Memory B cell (primary cell): ENCODE data around the gene S100A11.
A peak's percentile ranks its signal among the peaks of the same experiment; 100 is the strongest.

Experiments
- ATAC-seq: fragments of 150-1000 bp; cut with Tn5 transposase; 2 replicates; pipeline ENCODE4 v1.10.0; 2021; ENCODE audit warnings: low read depth, mild to moderate bottlenecking, moderate library complexity
- DNase-seq, 2 donors: peaks; one replicate each; pipeline ENCODE4 v3.0.0; 2022; ENCODE audit warnings: low spot score in 2 of 2
- H3K27ac Mint-ChIP-seq: one replicate; pipeline ENCODE4 v1.8.0; 2022; ENCODE audit warnings: mild to moderate bottlenecking, moderate library complexity, mixed read lengths
- H3K27me3 Mint-ChIP-seq: one replicate; pipeline ENCODE4 v1.8.0; 2022; ENCODE audit warnings: mixed read lengths
- H3K36me3 Mint-ChIP-seq: one replicate; pipeline ENCODE4 v1.8.0; 2022; ENCODE audit warnings: mild to moderate bottlenecking, mixed read lengths
- H3K4me1 Mint-ChIP-seq: one replicate; pipeline ENCODE4 v1.8.0; 2022; ENCODE audit warnings: mixed read lengths
- H3K4me3 Mint-ChIP-seq: one replicate; pipeline ENCODE4 v1.8.0; 2022; ENCODE audit warnings: mild to moderate bottlenecking, moderate library complexity, mixed read lengths
- H3K9me3 Mint-ChIP-seq: one replicate; pipeline ENCODE4 v1.8.0; 2022; ENCODE audit warnings: mixed read lengths

The S100A11 gene

DNA sequence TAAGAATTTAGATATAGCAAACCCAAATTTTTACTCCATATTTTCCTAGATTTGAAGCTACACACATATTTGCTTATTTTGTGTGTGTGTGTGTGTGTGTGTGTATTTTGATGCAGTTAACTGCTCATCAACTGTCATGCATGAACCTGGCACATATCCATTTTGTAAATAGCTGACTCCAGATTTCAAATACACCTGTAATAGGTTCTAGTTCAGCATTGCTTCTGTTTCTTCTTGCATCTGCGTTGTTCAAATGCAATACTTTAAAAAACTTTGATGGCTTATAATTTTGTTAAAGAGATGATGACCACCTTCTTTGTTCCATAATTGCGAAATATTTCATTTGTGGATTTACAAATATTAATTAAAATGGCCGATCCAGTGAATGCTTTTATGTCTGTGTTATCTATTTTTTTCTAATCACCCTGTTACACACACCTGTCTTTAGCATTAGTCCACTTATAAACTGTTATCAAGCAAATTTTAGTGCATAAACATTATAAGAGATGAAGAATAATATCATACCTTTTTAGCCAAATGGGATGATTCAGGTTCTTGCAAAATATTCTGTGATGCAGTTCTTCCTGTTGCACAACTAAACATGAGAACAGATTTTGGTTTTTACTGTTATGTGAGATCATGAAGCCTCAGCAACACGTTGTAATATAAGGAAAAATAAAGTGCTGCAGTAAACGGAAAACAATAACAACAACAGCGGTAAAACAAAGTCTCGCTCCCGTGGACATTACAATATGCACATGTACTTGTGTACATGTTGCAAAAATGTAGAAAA lies 12.7 kb upstream of the S100A11 start:
- no peak for ATAC-seq
- Mint-ChIP-seq H3K27me3 (peaks cover 6% of the 10 kb centered on the region), H3K9me3 (no peaks in the 10 kb centered on the region), H3K4me1 (peaks cover 12% of the 10 kb centered on the region), H3K27ac (no peak overlapping the region), H3K4me3 (no peak overlapping the region), H3K36me3 (no peaks in the 10 kb centered on the region)
- DNase-seq, result no peak

DNA sequence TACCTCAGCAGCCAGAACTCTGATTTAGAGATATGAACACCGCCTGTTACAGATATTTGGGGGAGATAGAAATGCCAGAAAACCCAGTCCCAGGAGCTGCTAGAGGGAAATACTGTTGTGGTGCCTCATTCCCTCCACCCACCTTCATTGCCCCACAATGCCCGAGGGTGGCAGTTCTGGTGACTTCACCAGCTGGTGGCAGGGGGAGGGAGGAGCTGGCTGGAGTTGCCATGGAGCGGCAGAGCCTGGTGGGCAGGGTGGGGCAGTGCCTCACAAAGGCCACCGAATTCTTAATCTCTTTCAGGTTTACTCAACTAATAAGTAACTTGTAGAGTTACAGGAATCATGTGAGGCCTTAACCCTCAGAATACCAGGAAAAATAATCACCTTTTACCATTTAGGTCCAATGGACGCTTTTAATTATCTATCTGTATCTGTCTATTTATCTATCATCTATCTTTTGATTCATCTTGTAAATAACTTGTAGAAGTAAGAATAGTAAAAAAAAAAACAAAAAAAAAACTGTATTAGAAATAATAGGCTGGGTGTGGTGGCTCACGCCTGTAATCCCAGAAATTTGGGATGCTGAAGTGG lies 11.7 kb upstream of the S100A11 start:
- peak; percentile 16 for ATAC-seq
- peaks cover 2% of the 10 kb centered on the region for H3K27me3 Mint-ChIP-seq
- H3K4me1 Mint-ChIP-seq, result peaks cover 12% of the 10 kb centered on the region
- no peak for DNase-seq
- H3K27ac Mint-ChIP-seq, result peak overlapping the region; percentile 94
- H3K36me3 Mint-ChIP-seq, result no peaks in the 10 kb centered on the region
- H3K4me3 Mint-ChIP-seq, result peak overlapping the region; percentile 80
- no peaks in the 10 kb centered on the region for H3K9me3 Mint-ChIP-seq

GRCh38 chr1:152047730-152048415 lies 11.1 kb upstream of the S100A11 start:
- peak; percentile 91 for ATAC-seq
- H3K27me3 Mint-ChIP-seq, result peaks cover 1% of the 10 kb centered on the region
- no peaks in the 10 kb centered on the region for H3K36me3 Mint-ChIP-seq
- peak overlapping the region; percentile 80 for H3K4me3 Mint-ChIP-seq
- peak overlapping the region; percentile 94 for H3K27ac Mint-ChIP-seq
- peak; percentile 59 to 66 for DNase-seq
- H3K4me1 Mint-ChIP-seq, result peaks cover 12% of the 10 kb centered on the region
- no peaks in the 10 kb centered on the region for H3K9me3 Mint-ChIP-seq

GRCh38 chr1:152047413-152047729 lies 10.6 kb upstream of the S100A11 start:
- DNase-seq (no peak), ATAC-seq (no peak)
- no peaks in the 10 kb centered on the region for H3K36me3 Mint-ChIP-seq
- H3K4me3 Mint-ChIP-seq, result no peak overlapping the region
- H3K27ac Mint-ChIP-seq, result peak overlapping the region; percentile 94
- H3K27me3 Mint-ChIP-seq, result no peaks in the 10 kb centered on the region
- H3K4me1 Mint-ChIP-seq, result peaks cover 10% of the 10 kb centered on the region
- H3K9me3 Mint-ChIP-seq, result no peaks in the 10 kb centered on the region

GRCh38 chr1:152044386-152044785 lies 7.6 kb upstream of the S100A11 start:
- DNase-seq (no peak), ATAC-seq (no peak)
- H3K4me3 Mint-ChIP-seq, result no peak overlapping the region
- H3K27me3 Mint-ChIP-seq, result no peaks in the 10 kb centered on the region
- H3K27ac Mint-ChIP-seq, result no peak overlapping the region
- no peaks in the 10 kb centered on the region for H3K36me3 Mint-ChIP-seq
- H3K4me1 Mint-ChIP-seq, result peaks cover 10% of the 10 kb centered on the region
- H3K9me3 Mint-ChIP-seq, result no peaks in the 10 kb centered on the region

DNA sequence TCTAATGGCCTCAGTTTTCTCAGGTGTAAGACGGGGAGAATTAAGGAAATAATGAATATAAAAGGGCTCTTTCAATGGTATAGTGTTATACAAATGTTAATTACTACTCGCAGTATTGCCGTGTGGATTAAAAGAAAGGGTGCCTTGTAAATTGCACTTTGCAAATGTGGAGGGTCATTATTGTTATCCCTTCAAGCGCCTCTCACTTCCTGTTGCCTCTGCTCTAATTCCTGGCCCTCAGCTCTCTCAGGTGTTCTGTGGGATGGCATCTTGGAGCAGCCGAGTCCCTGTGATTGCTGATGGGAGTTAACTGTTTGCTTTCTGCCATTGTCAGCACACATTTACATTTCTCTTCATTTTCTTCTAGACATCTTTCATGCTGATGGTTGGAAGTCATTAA lies 7.1 kb upstream of the S100A11 start:
- Mint-ChIP-seq H3K9me3 (no peaks in the 10 kb centered on the region), H3K27ac (no peak overlapping the region)

DNA sequence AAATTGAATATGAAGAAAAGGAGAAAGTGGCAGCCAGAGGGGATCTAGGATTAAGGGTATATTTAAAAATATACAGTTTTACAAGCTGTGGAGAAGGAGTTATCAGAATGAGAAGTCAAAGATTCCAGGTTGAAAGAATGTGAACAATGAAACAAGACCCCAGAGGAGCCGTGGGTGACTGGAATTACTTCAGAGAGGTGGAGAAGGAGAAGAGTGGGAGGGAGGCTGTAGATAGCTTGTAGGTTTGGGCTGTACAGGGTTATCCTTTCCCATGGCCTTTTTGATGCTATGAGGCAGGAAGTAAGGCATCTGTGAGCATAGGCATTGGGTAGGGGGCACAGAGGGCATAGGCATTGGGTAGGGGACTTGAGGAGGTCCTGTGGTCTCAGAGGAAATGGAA lies 5.2 kb upstream of the S100A11 start:
- Mint-ChIP-seq H3K9me3 (no peaks in the 10 kb centered on the region), H3K4me3 (no peak overlapping the region), H3K27me3 (no peaks in the 10 kb centered on the region), H3K36me3 (no peaks in the 10 kb centered on the region), H3K27ac (no peak overlapping the region), H3K4me1 (peaks cover 8% of the 10 kb centered on the region)
- no peak for DNase-seq
- ATAC-seq, result no peak

More for the DNA sequence above, 7.1 kb upstream of the S100A11 start:
- H3K27me3 Mint-ChIP-seq, result no peaks in the 10 kb centered on the region
- no peak for DNase-seq
- ATAC-seq, result no peak
- no peak overlapping the region for H3K4me3 Mint-ChIP-seq
- H3K36me3 Mint-ChIP-seq, result no peaks in the 10 kb centered on the region
- H3K4me1 Mint-ChIP-seq, result peaks cover 10% of the 10 kb centered on the region

DNA sequence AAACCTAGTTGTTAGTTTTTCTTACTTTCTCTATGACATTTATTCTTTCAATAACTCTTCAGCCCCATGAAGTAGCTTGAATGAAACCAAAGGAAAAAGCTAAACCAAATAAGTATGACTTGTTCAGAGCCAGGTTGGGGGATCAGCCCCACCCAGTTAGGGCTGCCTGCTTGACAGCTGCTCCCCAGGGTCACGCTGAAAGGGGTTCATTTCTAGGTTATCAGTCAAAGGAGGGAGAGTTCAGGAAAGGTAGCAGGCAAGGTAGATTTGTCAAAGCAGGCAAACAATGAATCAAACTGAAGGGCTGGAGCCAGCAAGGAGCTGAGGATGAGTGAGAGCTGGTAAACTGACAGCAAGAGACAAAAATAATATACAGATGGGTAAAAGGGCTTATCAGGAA lies 3.1 kb upstream of the S100A11 start:
- no peaks in the 10 kb centered on the region for H3K36me3 Mint-ChIP-seq
- ATAC-seq (no peak), DNase-seq (no peak)
- no peaks in the 10 kb centered on the region for H3K27me3 Mint-ChIP-seq
- H3K9me3 Mint-ChIP-seq, result no peaks in the 10 kb centered on the region
- peaks cover 19% of the 10 kb centered on the region for H3K4me1 Mint-ChIP-seq
- H3K4me3 Mint-ChIP-seq, result no peak overlapping the region
- H3K27ac Mint-ChIP-seq, result no peak overlapping the region

GRCh38 chr1:152039461-152039860 lies 2.7 kb upstream of the S100A11 start:
- no peaks in the 10 kb centered on the region for H3K9me3 Mint-ChIP-seq
- H3K4me1 Mint-ChIP-seq, result peaks cover 23% of the 10 kb centered on the region
- H3K27ac Mint-ChIP-seq, result no peak overlapping the region

GRCh38 chr1:152038871-152039270 lies 2.1 kb upstream of the S100A11 start:
- Mint-ChIP-seq H3K27ac (no peak overlapping the region), H3K27me3 (no peaks in the 10 kb centered on the region), H3K36me3 (no peaks in the 10 kb centered on the region), H3K9me3 (no peaks in the 10 kb centered on the region), H3K4me3 (no peak overlapping the region), H3K4me1 (peaks cover 23% of the 10 kb centered on the region)
- DNase-seq (no peak), ATAC-seq (no peak)

More at GRCh38 chr1:152039461-152039860, 2.7 kb upstream of the S100A11 start:
- DNase-seq (no peak), ATAC-seq (no peak)
- Mint-ChIP-seq H3K27me3 (no peaks in the 10 kb centered on the region), H3K4me3 (no peak overlapping the region), H3K36me3 (no peaks in the 10 kb centered on the region)

- Mint-ChIP-seq H3K9me3 (no peaks in the 10 kb centered on the region), H3K4me3 (peak overlapping the region; percentile 90), H3K36me3 (peaks cover 4% of the 10 kb centered on the region), H3K27me3 (no peaks in the 10 kb centered on the region), H3K4me1 (peaks cover 23% of the 10 kb centered on the region), H3K27ac (peak overlapping the region; percentile 66)
- DNase-seq (no peak), ATAC-seq (no peak)
Measured at GRCh38 chr1:152035539-152036266, 1.1 kb downstream of the S100A11 start.

DNA sequence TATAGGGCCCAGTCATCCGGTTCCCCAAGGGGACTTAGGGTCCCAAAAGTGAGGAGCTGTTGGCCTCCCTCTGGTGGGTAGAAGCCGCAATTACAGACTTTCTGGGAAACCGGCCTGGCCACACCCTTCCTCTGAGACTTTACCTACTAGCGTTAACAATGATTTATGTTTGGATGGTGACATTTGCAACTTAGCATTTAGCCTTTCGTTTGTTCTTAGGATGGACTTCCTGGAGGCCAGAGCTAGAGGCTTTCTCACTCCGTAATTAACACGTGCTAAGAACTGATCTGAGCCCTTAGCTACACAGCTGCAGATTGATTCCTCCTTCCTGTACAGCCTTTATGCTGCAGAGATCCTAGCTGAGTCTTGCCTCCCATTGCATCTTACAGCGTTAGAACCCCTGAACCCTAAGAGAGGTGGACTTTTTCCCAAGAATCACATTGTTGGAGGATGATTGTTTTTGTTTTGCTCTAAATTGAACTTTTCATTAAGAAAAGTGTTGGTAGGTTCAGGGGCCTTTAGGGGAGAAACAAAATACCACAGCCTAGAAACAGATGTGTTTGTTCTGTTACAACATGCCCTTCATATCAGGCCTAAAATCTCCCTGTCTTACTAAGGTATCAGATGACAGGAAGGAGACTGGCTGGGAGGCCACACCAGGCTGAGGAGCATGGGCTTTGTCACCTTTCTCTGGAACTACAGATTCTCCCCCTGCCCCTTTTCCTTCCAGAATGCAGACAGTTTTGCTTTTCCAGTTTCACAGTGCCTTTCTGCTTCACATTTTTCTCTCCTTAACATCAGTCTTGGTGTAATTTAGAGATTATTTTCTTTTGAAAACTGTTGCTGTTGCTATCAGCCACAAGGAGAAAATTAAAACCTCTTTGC lies 1.9 kb downstream of the S100A11 start:
- Mint-ChIP-seq H3K9me3 (no peaks in the 10 kb centered on the region), H3K4me1 (peaks cover 23% of the 10 kb centered on the region), H3K27ac (peak overlapping the region; percentile 66), H3K27me3 (no peaks in the 10 kb centered on the region), H3K36me3 (peaks cover 6% of the 10 kb centered on the region), H3K4me3 (peak overlapping the region; percentile 90)
- ATAC-seq, result peak; percentile 52
- peak; percentile 43 to 49 for DNase-seq

GRCh38 chr1:152034324-152034653 lies 2.5 kb downstream of the S100A11 start:
- DNase-seq, result no peak
- Mint-ChIP-seq H3K27ac (no peak overlapping the region), H3K4me3 (no peak overlapping the region), H3K27me3 (no peaks in the 10 kb centered on the region), H3K4me1 (peaks cover 23% of the 10 kb centered on the region), H3K9me3 (no peaks in the 10 kb centered on the region), H3K36me3 (peaks cover 6% of the 10 kb centered on the region)
- ATAC-seq, result no peak
